CD4-positive, alpha-beta T cell treated with Interleukin-17A for 1 hour (primary cell): ENCODE results near the gene PAGR1.
A peak's percentile ranks its signal among the peaks of the same experiment; 100 is the strongest.
"Not testable (repeated sequence)": the region's sequence is repeated elsewhere in the genome, so short reads cannot be mapped to it uniquely, and the experiment has no call there.

Source experiments
- DNase-seq: peaks from one replicate; pipeline ENCODE4 v3.0.0-alpha.2; 2020

The PAGR1 gene

GRCh38 chr16:29841631-29842030 is 25.7 kb downstream of the PAGR1 start:
- no peak for DNase-seq

- DNase-seq = no peak
These were observed 26.9 kb downstream of the PAGR1 start for GRCh38 chr16:29842732-29843346.

- no peak for DNase-seq
These were observed 28.0 kb downstream of the PAGR1 start for GRCh38 chr16:29843931-29844330.

GRCh38 chr16:29844575-29845331 is 28.8 kb downstream of the PAGR1 start:
- no peak for DNase-seq

GRCh38 chr16:29845656-29846055 is 29.7 kb downstream of the PAGR1 start:
- DNase-seq = no peak

- peak; percentile 82 for DNase-seq
These were observed 32.7 kb downstream of the PAGR1 start for GRCh38 chr16:29848420-29849297.

GRCh38 chr16:29849505-29849904 is 33.6 kb downstream of the PAGR1 start:
- no peak for DNase-seq

GRCh38 chr16:29850998-29851397 is 35.0 kb downstream of the PAGR1 start:
- no peak for DNase-seq

GRCh38 chr16:29852654-29853053 is 36.7 kb downstream of the PAGR1 start:
- DNase-seq = no peak

- no peak for DNase-seq
These were observed 38.7 kb downstream of the PAGR1 start for GRCh38 chr16:29854520-29855100.

GRCh38 chr16:29857133-29857760 is 41.3 kb downstream of the PAGR1 start:
- no peak for DNase-seq

GRCh38 chr16:29858149-29858849 is 42.3 kb downstream of the PAGR1 start:
- no peak for DNase-seq

GRCh38 chr16:29858974-29859373 is 43.0 kb downstream of the PAGR1 start:
- DNase-seq = no peak

- DNase-seq = no peak
These were observed 44.3 kb downstream of the PAGR1 start for GRCh38 chr16:29860218-29860617.

- DNase-seq = no peak
These were observed 46.5 kb downstream of the PAGR1 start for GRCh38 chr16:29862383-29862883.

GRCh38 chr16:29862884-29863668 is 47.1 kb downstream of the PAGR1 start, which contains the start of gene CDIPT:
CDIPT (minus strand) TSS chr16:29863226; CDS start chr16:29862857, 369 bp downstream.
- peak; percentile 96 for DNase-seq

GRCh38 chr16:29863669-29863984 is 47.7 kb downstream of the PAGR1 start:
- no peak for DNase-seq

- no peak for DNase-seq
These were observed 48.3 kb downstream of the PAGR1 start for GRCh38 chr16:29864205-29864604.

- no peak for DNase-seq
These were observed 52.6 kb downstream of the PAGR1 start for GRCh38 chr16:29868396-29869009.

- not testable (repeated sequence) for DNase-seq
These were observed 53.1 kb downstream of the PAGR1 start for GRCh38 chr16:29869067-29869466.
